Esophagus squamous epithelium (tissue), 4 donors: ENCODE results near the gene WDR74.

Source experiments
- CTCF ChIP-seq, 6 experiments: fragments of 450-650 bp in 4 of 6; fragments of 200-600 bp in 2 of 6; sonication (generic) in 2 of 6; IDR thresholded peaks; one replicate each; pipeline ENCODE4 v1.5.1; 2016 to 2019; ENCODE audit warnings: antibody characterized with exemption in 6 of 6, mild to moderate bottlenecking in 4 of 6, moderate library complexity in 4 of 6
- POLR2A ChIP-seq, 4 donors: fragments of 450-650 bp; IDR thresholded peaks; one replicate each; pipeline ENCODE4 v1.6.1; 2017; ENCODE audit warnings: antibody characterized with exemption in 4 of 4, mild to moderate bottlenecking in 4 of 4, moderate library complexity in 3 of 4

GRCh38 chr11:62811659-62812058, 27.7 kb downstream of the WDR74 start:
- TF ChIP-seq CTCF (IDR thresholded peaks at IDR 0.05) (no peak), POLR2A (IDR thresholded peaks at IDR 0.05) (no peak)
